ENCODE measurements around the gene EDA. TPM values are rescaled to one million over a fixed set of nuclear protein-coding genes. Genes with fewer than 3 reads are reported as not detected.

The EDA gene
- total RNA-seq, 2 donors from 2014 or later, result 59.0 to 70.6 TPM

GRCh38 chrX:69951753-69952152 lies 335.8 kb downstream of the EDA start:
- H3K36me3 ChIP-seq (ENCODE audit: control insufficient read depth, insufficient read depth, low read length), result peaks cover 20% of the 10 kb centered on the region
- no peak overlapping the region for H3K9ac ChIP-seq (ENCODE audit: extremely low read depth, low read length, poor library complexity, severe bottlenecking)
- H3K4me1 ChIP-seq (ENCODE audit: control insufficient read depth, insufficient read depth, low read length), result no peaks in the 10 kb centered on the region
- H3K9me3 ChIP-seq (ENCODE audit: control insufficient read depth, low read length), result no peaks in the 10 kb centered on the region
- no peak overlapping the region for H3K27ac ChIP-seq (ENCODE audit: low read depth, low read length)
- Mint-ChIP-seq H3K36me3 (ENCODE audit: low read depth) (no peaks in the 10 kb centered on the region), H3K9me3 (peaks cover 41% of the 10 kb centered on the region), H3K27ac (no peak overlapping the region), H3K27me3 (ENCODE audit: insufficient read depth) (no peaks in the 10 kb centered on the region), H3K4me1 (no peaks in the 10 kb centered on the region), H3K4me3 (no peak overlapping the region)
- WGBS, 2 experiments (ENCODE audit: insufficient coverage in 1 of 2, insufficient read length in 1 of 2), result 89 to 100% methylated on average over 1 of the region's 1 CpG
- no peaks in the 10 kb centered on the region for H3K27me3 ChIP-seq (ENCODE audit: control insufficient read depth, insufficient read depth, low read length, poor library complexity, severe bottlenecking)
- TF ChIP-seq, protein P1, sequence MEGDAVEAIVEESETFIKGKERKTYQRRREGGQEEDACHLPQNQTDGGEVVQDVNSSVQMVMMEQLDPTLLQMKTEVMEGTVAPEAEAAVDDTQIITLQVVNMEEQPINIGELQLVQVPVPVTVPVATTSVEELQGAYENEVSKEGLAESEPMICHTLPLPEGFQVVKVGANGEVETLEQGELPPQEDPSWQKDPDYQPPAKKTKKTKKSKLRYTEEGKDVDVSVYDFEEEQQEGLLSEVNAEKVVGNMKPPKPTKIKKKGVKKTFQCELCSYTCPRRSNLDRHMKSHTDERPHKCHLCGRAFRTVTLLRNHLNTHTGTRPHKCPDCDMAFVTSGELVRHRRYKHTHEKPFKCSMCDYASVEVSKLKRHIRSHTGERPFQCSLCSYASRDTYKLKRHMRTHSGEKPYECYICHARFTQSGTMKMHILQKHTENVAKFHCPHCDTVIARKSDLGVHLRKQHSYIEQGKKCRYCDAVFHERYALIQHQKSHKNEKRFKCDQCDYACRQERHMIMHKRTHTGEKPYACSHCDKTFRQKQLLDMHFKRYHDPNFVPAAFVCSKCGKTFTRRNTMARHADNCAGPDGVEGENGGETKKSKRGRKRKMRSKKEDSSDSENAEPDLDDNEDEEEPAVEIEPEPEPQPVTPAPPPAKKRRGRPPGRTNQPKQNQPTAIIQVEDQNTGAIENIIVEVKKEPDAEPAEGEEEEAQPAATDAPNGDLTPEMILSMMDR (conservative IDR thresholded peaks at IDR 0.05), result no peak
- no peak overlapping the region for H3K4me3 ChIP-seq (ENCODE audit: low read length)
- no peak for DNase-seq

- H3K27ac Mint-ChIP-seq, result no peak overlapping the region
These were observed 343.8 kb downstream of the EDA start for GRCh38 chrX:69959712-69960111.

GRCh38 chrX:69961365-69962072 lies 345.6 kb downstream of the EDA start:
- no peak for DNase-seq
- Mint-ChIP-seq H3K9me3 (peaks cover 26% of the 10 kb centered on the region), H3K27ac (no peak overlapping the region), H3K4me3 (no peak overlapping the region), H3K4me1 (no peaks in the 10 kb centered on the region), H3K36me3 (ENCODE audit: low read depth) (peaks cover 7% of the 10 kb centered on the region), H3K27me3 (ENCODE audit: insufficient read depth) (no peaks in the 10 kb centered on the region)
- TF ChIP-seq, protein P1 (conservative IDR thresholded peaks at IDR 0.05), result no peak
- H3K4me3 ChIP-seq (ENCODE audit: low read length), result no peak overlapping the region
- no peak overlapping the region for H3K9ac ChIP-seq (ENCODE audit: extremely low read depth, low read length, poor library complexity, severe bottlenecking)
- no peaks in the 10 kb centered on the region for H3K27me3 ChIP-seq (ENCODE audit: control insufficient read depth, insufficient read depth, low read length, poor library complexity, severe bottlenecking)
- H3K9me3 ChIP-seq (ENCODE audit: control insufficient read depth, low read length), result no peaks in the 10 kb centered on the region
- H3K4me1 ChIP-seq (ENCODE audit: control insufficient read depth, insufficient read depth, low read length), result no peaks in the 10 kb centered on the region
- H3K36me3 ChIP-seq (ENCODE audit: control insufficient read depth, insufficient read depth, low read length), result peaks cover 57% of the 10 kb centered on the region
- 94% methylated on average over 4 of the region's 4 CpGs; no CpG with 5 or more reads in 1 of the 2 experiments for WGBS, 2 experiments (ENCODE audit: insufficient coverage in 1 of 2, insufficient read length in 1 of 2)
- H3K27ac ChIP-seq (ENCODE audit: low read depth, low read length), result no peak overlapping the region

More at GRCh38 chrX:69959712-69960111, 343.8 kb downstream of the EDA start:
- H3K27ac ChIP-seq (ENCODE audit: low read depth, low read length), result no peak overlapping the region
- H3K4me1 Mint-ChIP-seq, result no peaks in the 10 kb centered on the region
- no peak overlapping the region for H3K4me3 Mint-ChIP-seq
- H3K36me3 Mint-ChIP-seq (ENCODE audit: low read depth), result peaks cover 7% of the 10 kb centered on the region
- no peak overlapping the region for H3K4me3 ChIP-seq (ENCODE audit: low read length)
- H3K27me3 Mint-ChIP-seq (ENCODE audit: insufficient read depth), result no peaks in the 10 kb centered on the region
- TF ChIP-seq, protein P1 (conservative IDR thresholded peaks at IDR 0.05), result no peak
- no peak for DNase-seq
- peaks cover 28% of the 10 kb centered on the region for H3K9me3 Mint-ChIP-seq
- H3K4me1 ChIP-seq (ENCODE audit: control insufficient read depth, insufficient read depth, low read length), result no peaks in the 10 kb centered on the region
- H3K27me3 ChIP-seq (ENCODE audit: control insufficient read depth, insufficient read depth, low read length, poor library complexity, severe bottlenecking), result no peaks in the 10 kb centered on the region
- no peaks in the 10 kb centered on the region for H3K9me3 ChIP-seq (ENCODE audit: control insufficient read depth, low read length)
- H3K9ac ChIP-seq (ENCODE audit: extremely low read depth, low read length, poor library complexity, severe bottlenecking), result no peak overlapping the region
- peaks cover 56% of the 10 kb centered on the region for H3K36me3 ChIP-seq (ENCODE audit: control insufficient read depth, insufficient read depth, low read length)
